ENCODE measurements around the gene PDP2.
A peak's percentile ranks its signal among the peaks of the same experiment; 100 is the strongest.

PDP2 gene

GRCh38 chr16:66925322-66925840 is 45.1 kb downstream of the PDP2 start, which contains the start of gene RRAD:
Gene RRAD (minus strand): TSS chr16:66925535. CDS start chr16:66925179, 356 bp downstream.
- no peak for ATAC-seq
- TF ChIP-seq PATZ1 (CRISPR knock-in tag; IDR thresholded peaks at IDR 0.05; ENCODE audit: borderline replicate concordance) (no peak), CSRNP3 (CRISPR knock-in tag; IDR thresholded peaks at IDR 0.05) (no peak), ESRRG (CRISPR knock-in tag; IDR thresholded peaks at IDR 0.05) (no peak), ZNF565 (CRISPR knock-in tag; conservative IDR thresholded peaks at IDR 0.05; ENCODE audit: low read depth) (no peak), ZNF8 (CRISPR knock-in tag; IDR thresholded peaks at IDR 0.05) (no peak), ISL1 (CRISPR knock-in tag; IDR thresholded peaks at IDR 0.05) (no peak), OSR1 (CRISPR knock-in tag; IDR thresholded peaks at IDR 0.05) (no peak), TSHZ2 (CRISPR knock-in tag; IDR thresholded peaks at IDR 0.05) (no peak), ZFP30 (CRISPR knock-in tag; IDR thresholded peaks at IDR 0.05) (no peak), ARNTL (CRISPR knock-in tag; IDR thresholded peaks at IDR 0.05; ENCODE audit: borderline replicate concordance, low read depth) (no peak), BACH2 (CRISPR knock-in tag; IDR thresholded peaks at IDR 0.05; ENCODE audit: borderline replicate concordance) (no peak), TOX (CRISPR knock-in tag; IDR thresholded peaks at IDR 0.05; ENCODE audit: borderline replicate concordance) (no peak), POU6F1 (CRISPR knock-in tag; IDR thresholded peaks at IDR 0.05; ENCODE audit: borderline replicate concordance, low read depth) (no peak), GLIS3 (CRISPR knock-in tag; IDR thresholded peaks at IDR 0.05) (no peak), ZFP3 (CRISPR knock-in tag; IDR thresholded peaks at IDR 0.05) (no peak), ZC3H10 (CRISPR knock-in tag; IDR thresholded peaks at IDR 0.05) (no peak), SNAI2 (CRISPR knock-in tag; IDR thresholded peaks at IDR 0.05) (no peak), CREB5 (CRISPR knock-in tag; IDR thresholded peaks at IDR 0.05; ENCODE audit: low read depth) (no peak)

GRCh38 chr16:66926171-66926947 is 46.0 kb downstream of the PDP2 start:
- ATAC-seq, result peak; percentile 2; the same call in 2 of the 3 replicates
- no peak for TF ChIP-seq TOX (CRISPR knock-in tag; IDR thresholded peaks at IDR 0.05; ENCODE audit: borderline replicate concordance)
- TF ChIP-seq CSDC2 (CRISPR knock-in tag; IDR thresholded peaks at IDR 0.05), result no peak
- TF ChIP-seq ZFP30 (CRISPR knock-in tag; IDR thresholded peaks at IDR 0.05), result no peak
- no peak for TF ChIP-seq POU6F1 (CRISPR knock-in tag; IDR thresholded peaks at IDR 0.05; ENCODE audit: borderline replicate concordance, low read depth)
- TF ChIP-seq PPARA (CRISPR knock-in tag; IDR thresholded peaks at IDR 0.05; ENCODE audit: borderline replicate concordance), result no peak
- TF ChIP-seq ZC3H10 (CRISPR knock-in tag; IDR thresholded peaks at IDR 0.05), result no peak
- TF ChIP-seq PATZ1 (CRISPR knock-in tag; IDR thresholded peaks at IDR 0.05; ENCODE audit: borderline replicate concordance), result no peak
- TF ChIP-seq ZNF8 (CRISPR knock-in tag; IDR thresholded peaks at IDR 0.05), result no peak
- TF ChIP-seq BACH2 (CRISPR knock-in tag; IDR thresholded peaks at IDR 0.05; ENCODE audit: borderline replicate concordance), result no peak
- TF ChIP-seq ARNTL (CRISPR knock-in tag; IDR thresholded peaks at IDR 0.05; ENCODE audit: borderline replicate concordance, low read depth), result no peak
- no peak for TF ChIP-seq TSHZ2 (CRISPR knock-in tag; IDR thresholded peaks at IDR 0.05)
- no peak for TF ChIP-seq SNAI2 (CRISPR knock-in tag; IDR thresholded peaks at IDR 0.05)
- no peak for TF ChIP-seq ZFP3 (CRISPR knock-in tag; IDR thresholded peaks at IDR 0.05)

Data from SK-N-SH treated with all-trans-retinoic acid at 6 μM for 48 hours (cell line).